Measurements from ENCODE around the gene PRKCD.

Gene PRKCD

DNA sequence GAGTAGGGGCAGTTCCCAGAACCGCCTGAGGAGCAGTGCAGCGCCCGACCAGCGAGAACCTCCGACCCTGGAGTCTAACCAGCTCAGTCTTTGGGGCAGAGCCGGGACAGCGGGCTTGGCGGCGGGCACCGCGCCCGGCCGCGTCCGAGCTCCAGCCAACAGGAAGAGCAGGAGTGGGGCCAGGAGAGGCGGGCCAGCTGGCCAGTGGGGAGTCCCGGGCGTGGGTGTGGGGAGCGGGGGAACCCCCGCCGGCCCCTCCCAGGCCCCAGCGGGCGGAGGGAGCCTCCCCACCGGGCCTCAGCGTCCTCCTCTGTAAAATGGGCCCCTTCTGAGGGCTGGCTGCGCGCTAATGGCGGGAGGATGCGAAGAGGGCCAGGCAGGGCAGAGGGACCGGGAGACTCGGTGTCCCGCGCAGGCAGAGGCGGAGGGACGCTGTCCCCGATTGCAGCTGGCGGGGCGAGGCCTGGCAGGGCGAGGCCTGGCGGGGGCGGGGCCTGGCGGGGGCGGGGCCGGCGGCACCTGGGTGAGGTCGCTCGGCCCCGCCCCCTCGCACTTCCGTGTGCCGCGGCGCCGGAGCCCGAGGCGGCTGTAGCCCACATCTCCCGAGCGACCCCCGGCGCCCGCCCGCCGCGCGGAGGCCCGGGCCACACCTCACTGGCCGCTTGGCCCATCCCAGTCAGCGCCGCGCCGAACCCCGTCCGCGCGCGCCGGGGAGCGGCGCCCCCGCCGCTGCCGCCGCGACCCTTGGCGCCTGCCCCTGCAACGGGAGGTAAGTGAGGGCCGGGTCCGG, at the start of gene PRKCD:
Gene PRKCD (plus strand): TSS at position 550 of the 790 bp plus-strand sequence. CDS start 17,214 bp downstream, outside the sequence.
- peak; percentile 33 to 76 for DNase-seq

DNA sequence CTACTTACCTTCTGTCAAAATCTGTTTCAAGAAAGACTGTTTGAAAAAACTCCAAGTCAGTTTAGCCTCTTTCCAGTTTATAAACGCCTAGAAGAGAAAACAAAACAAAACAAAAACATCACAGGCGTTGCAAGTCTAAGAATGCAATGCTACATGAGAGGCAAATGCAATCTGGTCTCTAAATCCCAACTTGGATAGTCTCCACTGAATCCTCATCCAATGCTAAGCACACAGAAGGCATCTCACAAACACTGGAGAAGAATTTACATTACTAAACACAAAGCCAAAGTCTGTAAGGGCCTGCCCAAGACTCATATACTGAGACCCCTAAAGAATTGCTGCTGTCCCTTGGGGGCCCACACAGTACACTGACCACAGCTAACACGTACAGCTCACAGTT, 49.2 kb upstream of the PRKCD start:
- DNase-seq, result no peak

DNA sequence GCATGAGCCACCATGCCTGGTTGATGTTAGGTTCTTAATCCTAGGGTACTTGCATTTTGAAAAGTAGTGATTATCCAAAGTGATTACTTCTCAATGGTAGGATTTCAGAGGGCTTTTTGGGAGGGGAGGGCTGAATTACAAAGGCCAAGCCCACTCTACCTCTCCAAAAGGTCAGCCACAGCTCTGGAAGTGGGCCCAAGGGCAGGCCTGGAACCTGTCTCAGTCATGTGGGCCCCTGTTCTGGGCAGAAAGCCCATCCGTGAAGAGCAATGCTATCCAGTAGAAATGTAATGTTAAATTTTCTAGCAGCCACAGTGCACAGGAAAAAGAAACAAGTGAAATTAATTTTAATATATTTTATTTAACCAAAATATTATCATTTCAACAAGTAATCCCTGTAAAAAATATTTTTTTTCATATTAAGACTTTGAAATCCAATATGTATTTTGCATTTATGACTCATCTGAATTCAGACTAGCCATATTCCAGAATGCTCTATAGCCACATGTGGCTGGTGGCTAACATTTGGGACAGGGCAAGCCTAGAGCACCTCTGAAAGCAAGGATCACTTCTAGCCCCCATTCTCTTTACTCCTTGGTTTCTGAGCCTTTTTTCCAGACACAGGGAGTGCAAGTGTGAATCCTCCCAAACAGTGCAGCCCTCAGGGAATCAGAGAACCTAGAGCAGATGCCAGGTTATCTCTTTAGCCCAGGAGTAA, 47.6 kb upstream of the PRKCD start:
- no peak for DNase-seq

DNA sequence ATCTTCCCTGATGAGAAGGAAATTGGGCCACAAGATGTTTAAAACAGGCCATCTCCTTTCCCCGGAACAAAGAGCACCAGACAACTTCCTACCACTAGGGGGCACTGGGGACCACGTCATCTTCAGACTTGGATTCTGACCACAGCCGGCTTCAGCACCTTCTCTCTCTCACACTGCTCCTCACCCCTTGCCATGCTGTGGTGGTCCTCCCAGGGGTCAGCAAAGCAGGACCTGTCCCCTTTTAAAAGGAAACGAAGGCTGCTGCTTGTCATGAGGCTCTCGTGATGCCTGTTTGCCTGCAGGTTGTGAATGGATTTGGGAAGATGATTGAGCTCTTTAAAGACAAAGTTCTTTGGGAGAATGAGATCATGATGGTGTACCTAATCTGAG, 47.0 kb upstream of the PRKCD start:
- DNase-seq, result peak; percentile 63 to 70

DNA sequence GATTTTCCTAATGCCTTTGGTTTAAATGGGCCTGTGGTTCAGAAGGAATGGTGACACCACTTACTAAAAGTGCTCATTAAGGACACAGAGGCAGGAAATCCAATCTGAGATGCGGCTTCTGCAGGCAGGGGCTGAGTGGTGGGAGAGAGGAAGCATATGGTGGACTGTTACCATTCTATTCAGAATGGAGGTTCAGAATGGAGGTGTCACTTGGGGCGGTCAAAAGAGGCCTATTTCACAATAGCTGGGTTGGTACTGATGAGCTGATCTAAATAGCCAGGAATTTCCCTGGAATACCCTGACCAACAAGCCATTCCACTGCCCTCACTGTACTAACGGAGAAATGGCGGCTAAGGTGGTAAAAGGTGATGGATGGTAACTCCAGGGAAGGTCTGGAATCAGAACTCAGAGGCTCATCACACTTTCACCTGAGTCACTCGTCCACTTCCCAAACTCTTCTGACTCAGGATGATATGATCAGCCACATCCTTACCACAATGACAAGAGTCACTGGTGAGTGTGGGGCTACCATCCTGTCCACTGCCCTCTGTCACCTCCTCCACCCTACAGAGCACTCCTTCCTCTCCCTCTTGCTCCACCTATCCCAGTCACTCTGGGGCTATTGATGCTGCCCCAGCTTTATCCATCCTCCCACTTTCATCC, 46.5 kb upstream of the PRKCD start:
- DNase-seq, result no peak

DNA sequence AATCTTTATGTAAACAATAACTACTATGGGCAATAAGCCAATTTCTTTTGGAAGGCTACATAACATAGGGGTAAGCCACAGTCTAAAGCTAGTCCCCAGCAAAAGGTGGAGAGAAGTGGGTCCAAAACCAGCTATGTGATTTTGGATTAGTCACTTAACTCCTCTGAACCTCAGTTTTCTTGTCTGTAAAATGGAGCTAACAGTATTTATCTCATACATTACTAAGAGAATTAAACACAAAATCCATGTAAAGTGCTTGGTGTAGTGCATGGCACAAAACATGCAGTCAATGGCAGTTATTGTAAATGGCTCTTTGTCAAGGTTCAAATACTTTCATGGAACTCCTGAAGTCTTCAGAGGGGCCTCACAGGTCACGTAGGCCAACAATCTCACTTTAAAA, 44.1 kb upstream of the PRKCD start:
- no peak for DNase-seq

DNA sequence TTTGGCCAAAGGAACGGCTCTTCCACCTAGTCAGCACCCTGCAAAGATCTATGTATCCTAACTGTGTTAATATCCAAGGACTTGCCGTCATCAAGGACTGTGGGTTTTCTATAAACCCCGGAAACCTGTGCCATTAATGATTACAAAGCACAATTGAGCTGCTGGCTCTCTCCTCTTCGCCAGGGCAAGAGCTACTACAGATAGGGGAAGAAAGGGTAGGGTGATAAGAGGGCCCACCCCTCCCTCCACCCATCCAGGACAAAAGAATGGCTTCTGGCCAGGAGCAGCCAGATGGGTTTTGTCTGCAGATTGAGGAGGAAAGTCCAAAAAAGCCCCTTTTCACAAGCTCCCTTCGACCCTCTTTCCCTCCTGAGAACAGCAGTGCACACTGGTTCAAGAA, 40.7 kb upstream of the PRKCD start:
- no peak for DNase-seq

DNA sequence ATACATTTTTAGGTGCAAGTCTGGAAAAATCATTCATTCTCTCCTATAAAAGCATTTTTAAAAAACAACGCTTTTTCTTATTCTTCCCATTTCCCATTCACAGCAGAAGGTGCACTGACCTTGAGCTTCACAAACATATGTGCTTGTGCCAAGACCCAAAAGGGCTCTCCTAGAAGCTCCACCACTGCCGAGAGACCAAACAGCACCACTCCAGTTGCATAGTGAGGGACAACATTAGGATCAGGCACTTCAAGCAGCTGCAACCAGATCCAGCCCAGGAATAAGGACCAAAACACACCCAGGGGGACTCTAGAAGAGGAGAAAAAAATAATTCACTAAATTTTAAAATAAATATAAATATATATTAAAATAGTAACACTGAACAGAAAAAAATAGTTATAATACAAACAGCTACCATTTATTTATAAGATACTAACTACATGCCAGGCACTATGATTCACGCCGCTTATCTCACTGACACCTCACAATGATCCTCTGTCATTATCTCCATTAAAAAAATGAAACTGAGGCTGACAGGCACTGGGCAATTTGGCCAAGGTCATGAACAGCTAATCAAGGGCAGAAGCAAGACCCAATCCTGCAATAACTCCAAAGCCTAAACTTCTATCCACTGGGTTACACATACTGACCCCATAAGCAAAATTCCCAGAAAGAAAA, 38.6 kb upstream of the PRKCD start:
- DNase-seq, result no peak

DNA sequence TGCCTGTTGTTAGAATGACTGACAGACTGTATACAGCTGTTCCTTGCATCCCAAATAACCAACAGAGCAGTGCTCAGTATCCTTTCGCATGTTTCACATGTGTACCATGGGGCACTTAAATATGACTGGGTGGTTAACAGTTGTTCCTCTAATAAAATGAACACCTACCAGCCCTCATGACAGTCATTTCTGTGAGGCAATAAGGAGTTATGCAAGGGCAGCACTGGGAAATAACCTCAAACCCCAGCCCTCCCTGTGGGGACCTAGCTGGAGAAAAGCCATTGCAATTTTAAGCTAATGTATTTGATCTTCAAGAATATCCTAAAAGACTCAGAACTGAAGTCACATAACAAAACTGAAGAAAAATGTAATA, 38.1 kb upstream of the PRKCD start:
- no peak for DNase-seq

DNA sequence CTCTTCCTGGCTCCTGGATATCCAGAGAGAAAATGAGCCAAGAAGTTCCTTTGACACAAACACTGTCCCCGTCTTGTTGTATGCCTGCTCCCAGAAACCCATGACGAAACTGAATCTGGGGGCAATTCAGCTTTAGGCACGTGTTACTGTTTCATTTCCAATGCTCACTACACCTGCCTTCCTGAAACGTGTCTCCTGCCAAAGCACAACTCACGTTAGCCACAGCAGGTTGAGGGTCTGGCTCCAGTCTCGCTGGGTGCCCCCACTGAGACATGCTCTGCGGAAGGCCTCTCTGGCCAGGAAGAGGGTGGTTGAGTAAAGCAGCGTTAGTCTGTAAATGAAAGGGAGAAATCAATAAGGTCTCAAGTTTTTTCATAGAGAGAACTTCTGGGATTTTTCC, 37.5 kb upstream of the PRKCD start:
- no peak for DNase-seq

DNA sequence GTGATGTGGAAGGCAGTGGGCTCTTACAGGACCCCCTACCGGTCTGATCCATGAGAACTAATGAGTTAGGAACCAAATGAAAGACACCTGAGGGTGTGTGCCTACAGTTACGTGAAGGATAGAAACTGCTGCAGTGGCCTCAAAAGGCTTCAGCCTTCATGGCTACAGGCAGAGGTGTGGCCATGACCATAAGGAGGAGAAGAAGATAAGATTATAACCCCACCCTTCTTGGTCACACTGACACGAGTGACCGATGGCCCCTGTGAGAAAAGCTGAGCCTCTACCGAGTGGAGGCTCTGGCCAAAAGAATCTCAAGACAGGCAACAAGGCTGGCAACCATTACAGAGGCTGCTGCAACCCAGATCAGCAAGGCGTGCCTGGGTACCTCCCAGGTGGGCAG, 37.1 kb upstream of the PRKCD start:
- no peak for DNase-seq

DNA sequence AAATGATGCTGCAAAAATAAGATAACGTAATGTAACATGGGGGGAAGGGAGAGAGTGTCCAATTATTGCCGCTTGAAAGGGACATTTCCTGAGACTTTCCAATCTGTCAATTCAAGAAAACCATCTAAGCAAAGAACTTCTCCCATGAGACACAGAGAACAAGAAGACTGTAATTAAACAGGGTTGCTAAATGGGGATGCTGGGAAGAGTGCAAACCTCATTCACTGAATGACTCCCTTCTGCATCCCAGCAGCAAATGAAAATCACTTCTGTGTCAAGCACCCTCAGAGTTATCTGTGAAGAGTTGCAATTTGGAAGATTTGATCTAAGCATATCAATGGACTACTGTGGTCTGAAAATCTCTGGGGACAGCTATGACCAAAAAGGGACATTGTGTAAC, 34.4 kb upstream of the PRKCD start:
- no peak for DNase-seq

DNA sequence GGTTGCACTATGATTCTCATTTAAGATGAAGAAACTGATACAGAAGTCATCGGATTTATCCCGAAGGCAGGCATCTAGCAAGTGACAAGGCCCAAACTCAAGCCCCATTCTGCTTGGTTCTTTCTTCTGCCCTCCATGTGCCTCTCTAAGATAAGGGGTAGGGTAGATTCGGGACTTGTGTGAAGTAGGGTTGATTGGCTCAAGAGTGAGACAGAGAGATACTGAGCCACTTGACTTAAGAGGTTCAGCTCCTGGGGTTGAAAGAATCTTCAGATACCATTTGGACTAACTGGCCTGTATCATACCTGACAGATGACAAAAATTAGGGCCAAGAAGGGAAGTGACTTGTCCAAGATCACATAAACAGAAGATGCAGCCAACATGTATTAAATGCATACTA, 31.7 kb upstream of the PRKCD start:
- no peak for DNase-seq

DNA sequence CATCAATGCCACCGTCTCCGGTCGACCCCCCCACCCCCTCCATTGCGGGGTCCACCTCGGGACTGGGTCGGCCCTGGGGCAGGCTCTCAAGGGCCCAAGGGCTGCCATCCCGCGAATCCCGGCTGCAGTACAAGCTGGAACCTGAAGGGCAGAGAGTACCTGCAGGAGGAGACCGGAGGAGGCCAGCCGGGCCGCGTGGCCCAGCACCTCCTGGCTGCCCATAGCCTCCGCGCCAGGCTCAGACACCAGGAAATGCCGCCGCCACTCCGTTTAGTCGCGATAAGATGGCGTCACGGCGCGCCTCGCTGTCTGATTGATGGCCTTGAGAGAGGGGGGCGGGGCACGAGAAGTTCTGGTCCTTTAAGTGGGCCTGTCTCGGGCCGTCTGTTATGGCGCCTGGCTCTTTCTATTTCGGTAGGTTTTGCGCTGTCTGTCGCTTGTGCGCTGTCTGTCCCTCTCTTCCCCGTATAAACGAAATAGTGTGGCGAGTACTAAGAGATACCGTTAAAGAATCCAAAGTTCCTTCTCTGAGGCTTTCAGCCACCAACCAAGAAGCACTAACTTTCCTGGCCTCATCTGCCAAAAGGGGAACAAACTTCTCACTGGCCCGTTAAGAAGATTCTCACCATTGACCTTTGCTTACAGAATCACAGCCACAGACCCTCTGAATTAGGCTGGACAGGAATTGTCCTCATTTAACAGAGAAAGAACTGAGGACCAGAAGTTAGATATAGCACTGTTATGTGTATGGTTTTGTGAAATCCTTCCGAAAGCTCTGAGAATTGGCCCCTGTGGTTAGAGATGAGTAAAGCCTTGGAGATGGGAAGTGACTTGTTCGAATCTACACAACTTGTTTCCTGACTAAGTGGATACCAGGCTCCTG, 30.6 kb upstream of the PRKCD start, which contains the start of gene RFT1:
Gene RFT1 (minus strand): TSS at position 257 of the 883 bp plus-strand sequence. CDS start 35 bp downstream, at position 222.
- DNase-seq, result peak; percentile 89 to 94

DNA sequence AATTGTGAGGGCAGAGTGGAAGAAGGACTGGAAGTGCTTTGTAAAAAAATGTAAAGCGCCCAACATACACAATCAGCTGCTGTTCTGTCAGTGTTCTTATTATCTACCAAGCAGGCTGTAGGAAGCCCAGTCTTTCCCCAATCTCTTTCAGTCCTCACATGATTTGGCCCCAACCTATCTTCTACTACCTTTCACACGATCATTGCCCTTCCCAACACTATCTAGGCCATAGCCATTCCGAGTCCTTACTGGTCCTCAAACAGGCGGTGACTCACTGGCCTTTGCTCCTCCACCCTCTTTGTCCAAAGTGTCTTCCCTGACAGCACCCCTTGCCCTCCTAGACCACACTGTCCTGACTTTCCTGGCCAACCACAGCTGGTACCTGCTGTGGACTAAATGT, 29.9 kb upstream of the PRKCD start:
- DNase-seq, result no peak

DNA sequence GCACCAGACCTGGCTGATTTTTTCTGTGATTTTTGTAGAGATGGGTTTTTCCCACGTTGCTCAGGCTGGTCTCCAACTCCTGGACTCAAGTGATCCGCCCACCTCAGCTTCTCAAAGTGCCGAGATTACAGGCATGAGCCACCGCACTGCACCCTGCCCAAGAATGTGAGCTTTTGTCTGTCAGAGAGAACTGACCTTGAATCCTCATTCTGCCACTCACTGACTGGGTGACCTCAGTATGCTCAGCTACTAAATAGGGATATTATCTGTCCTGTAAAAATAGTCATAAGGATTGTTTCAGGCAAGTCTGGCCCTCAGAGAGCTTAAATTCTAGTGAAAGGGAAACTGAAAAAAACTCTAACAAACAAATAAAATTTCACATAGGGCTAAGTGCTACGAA, 28.7 kb upstream of the PRKCD start:
- no peak for DNase-seq

DNA sequence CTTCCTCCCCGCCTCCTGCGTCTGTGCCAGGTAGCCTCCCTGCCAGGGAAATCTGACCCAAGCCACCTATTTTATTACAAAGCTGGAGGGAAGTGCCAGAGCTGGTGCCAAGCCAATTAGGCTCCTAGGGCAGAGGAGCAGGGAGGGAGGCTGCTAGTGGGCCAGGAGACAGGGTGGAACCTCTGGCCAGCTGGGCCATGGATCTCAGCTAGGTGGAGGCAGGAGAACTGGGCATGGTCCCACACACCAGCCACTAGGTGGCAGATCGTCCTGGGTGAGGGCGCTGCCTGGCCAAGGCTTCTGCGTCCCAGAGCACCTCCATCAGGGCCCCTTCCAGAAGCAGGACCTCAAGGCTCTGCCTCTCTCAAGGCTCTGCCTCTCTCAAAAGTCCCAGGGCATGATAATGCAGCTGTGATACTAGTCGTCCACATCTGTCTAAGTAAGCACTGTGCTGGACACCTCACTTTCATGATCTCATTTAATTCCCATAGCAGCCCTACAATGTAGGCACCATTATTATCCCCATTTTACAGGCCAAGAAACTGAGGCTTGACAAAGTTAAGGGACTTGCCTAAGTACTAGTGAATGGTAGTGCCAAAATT, 26.3 kb upstream of the PRKCD start:
- DNase-seq, result peak; percentile 33 to 65

DNA sequence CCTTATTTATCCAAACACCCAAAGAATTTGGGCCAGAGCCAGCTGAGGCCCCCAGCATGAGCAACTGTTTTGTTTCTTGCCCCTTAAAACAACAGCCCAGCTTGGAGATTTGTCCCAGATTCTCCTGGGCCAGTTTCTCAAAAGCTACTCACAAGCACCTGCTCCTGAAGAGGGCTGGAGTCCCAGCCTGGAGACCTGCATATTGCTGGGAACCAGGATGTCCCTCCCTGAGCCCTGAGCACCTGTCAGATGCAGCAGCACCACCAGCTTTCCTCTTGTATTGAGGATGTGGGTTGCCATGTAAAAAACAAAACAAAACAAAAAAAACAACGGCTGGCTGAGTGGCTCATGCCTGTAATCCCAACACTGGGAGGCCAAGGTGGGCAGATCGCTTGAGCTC, 23.8 kb upstream of the PRKCD start:
- no peak for DNase-seq

DNA sequence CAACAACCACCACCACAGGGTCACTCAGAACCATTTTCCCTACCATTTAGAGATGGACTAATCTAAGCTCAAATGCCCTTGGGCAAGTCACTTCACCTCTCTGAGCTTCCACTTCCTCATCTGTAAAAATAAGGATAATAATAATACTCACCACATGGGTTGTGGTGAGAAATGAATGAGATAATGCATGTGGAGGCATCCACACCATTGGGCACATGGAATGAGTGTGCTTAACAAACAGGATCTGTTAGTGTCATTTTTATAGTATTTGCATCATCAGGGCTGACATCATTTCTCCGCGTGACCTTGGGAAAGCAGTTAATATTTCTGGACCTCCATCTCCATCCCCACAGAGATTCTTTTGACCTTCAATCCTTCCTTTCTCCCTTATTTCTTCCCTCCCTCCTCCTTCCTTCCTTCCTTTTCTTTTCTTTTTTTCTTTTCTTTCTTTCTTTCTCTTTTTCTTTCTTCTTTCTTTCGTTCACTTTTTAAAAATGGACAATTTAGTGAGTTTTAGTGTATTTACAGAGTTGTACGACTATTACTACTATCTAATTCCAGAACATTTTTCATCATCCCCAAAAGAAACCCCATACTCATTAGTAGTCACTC, 23.1 kb upstream of the PRKCD start:
- DNase-seq, result no peak

DNA sequence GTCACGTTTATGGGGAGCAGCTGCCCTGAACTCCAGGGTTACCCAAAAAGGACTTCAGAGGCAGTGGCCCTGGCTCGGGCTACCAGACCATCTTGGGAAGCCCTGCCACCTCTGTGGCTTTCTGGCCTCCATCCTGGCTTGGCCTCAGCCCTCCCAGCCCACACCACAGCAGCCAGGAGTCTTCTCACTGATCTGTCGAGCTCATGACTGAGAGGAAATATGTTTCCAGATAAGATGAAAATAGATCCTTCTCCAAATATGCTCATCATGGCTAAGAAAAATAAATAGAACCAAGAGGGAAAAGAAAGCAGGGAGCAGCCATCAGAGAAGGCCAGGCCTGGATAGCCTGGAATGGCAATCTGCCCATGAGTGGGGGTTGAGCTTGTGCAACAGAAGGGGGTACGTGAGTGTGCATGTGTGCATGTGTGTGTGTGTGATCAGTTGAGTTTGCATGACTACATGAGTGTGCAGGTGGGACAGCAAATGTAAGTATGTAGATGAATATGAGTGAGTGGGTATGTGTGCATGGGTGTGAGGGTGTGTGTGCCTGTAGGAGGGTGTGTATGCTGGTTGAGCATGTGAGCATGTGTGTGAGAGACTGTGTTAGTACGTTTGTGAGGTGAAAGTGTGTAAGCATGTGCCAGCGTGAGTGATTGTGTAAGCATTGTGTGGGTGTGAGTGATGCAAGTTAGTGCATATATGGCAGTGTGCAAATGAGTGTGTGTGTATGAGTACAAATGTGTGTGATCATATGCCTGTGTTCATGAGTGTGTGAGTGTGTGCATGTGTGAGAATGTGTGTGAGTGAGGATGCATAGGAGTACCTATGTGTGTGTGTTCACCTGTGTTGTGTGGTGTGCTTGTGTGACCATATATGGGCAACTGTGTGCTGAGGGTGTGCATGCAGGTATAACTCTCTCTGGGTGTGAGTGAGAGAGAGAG, 20.8 kb upstream of the PRKCD start:
- DNase-seq, result no peak
